SU-DHL-6 (cell line): ENCODE measurements around the gene RBM20.

Source experiments
- EZH2phosphoT487 ChIP-seq: fragments of 200-600 bp; sonication (generic), shearing (Covaris generic); conservative IDR thresholded peaks from 2 replicates; pipeline ENCODE4 v1.6.1; 2018; ENCODE audit warnings: mild to moderate bottlenecking, antibody characterized with exemption, low read length, moderate library complexity, mixed read lengths
- TF ChIP-seq, protein P1 (sequence below): fragments of 200-600 bp; sonication (generic); IDR thresholded peaks from one replicate; pipeline ENCODE4 v1.5.1; 2017; ENCODE audit warnings: antibody characterized with exemption, mild to moderate bottlenecking, low read length, moderate library complexity; ENCODE audit not compliant: insufficient read depth, poor library complexity, severe bottlenecking

DNA sequence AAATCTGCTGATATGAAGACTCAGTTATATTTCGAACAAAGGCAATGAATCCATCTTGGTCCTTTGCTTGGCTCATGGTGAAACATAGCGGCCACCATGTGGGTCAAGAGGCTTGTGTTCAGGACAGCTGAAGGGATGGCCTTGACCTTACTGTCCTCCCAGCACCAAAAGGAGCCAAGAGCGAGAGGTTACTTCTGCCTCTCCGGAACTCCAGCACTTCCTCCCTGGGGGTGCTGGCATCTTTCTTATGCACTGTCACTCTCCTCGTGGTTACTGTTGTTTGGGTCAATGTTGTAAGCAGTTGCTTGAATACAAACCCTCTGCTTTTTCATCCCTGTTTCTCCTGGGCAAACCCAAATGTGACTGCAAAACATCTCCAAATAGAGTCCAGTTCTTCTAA is 100.6 kb downstream of the RBM20 start:
- TF ChIP-seq, protein P1, sequence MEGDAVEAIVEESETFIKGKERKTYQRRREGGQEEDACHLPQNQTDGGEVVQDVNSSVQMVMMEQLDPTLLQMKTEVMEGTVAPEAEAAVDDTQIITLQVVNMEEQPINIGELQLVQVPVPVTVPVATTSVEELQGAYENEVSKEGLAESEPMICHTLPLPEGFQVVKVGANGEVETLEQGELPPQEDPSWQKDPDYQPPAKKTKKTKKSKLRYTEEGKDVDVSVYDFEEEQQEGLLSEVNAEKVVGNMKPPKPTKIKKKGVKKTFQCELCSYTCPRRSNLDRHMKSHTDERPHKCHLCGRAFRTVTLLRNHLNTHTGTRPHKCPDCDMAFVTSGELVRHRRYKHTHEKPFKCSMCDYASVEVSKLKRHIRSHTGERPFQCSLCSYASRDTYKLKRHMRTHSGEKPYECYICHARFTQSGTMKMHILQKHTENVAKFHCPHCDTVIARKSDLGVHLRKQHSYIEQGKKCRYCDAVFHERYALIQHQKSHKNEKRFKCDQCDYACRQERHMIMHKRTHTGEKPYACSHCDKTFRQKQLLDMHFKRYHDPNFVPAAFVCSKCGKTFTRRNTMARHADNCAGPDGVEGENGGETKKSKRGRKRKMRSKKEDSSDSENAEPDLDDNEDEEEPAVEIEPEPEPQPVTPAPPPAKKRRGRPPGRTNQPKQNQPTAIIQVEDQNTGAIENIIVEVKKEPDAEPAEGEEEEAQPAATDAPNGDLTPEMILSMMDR = no peak
- no peak for TF ChIP-seq EZH2phosphoT487
